HG02759 (cell line): ENCODE measurements around the gene POPDC2.

Experiments
- ATAC-seq: cut with Tn5 transposase; IDR thresholded peaks from one replicate; pipeline ENCODE4 v1.9.1; 2021; ENCODE audit warnings: mild to moderate bottlenecking, moderate library complexity; ENCODE audit not compliant: unreplicated experiment

The POPDC2 gene

GRCh38 chr3:119673875-119674274, 13.5 kb upstream of the POPDC2 start:
- ATAC-seq, result no peak

- no peak for ATAC-seq
These were observed 12.4 kb upstream of the POPDC2 start for GRCh38 chr3:119672776-119673175.

GRCh38 chr3:119669906-119670570, 9.6 kb upstream of the POPDC2 start:
- ATAC-seq, result no peak

GRCh38 chr3:119665954-119666559, 5.7 kb upstream of the POPDC2 start:
- no peak for ATAC-seq

GRCh38 chr3:119664850-119665379, 4.5 kb upstream of the POPDC2 start:
- ATAC-seq, result no peak

- no peak for ATAC-seq
These were observed 4.0 kb upstream of the POPDC2 start for GRCh38 chr3:119664370-119664769.

- no peak for ATAC-seq
These were observed 3.5 kb upstream of the POPDC2 start for GRCh38 chr3:119663885-119664284.

- ATAC-seq, result no peak
These were observed 2.4 kb upstream of the POPDC2 start for GRCh38 chr3:119662604-119663373.

GRCh38 chr3:119659606-119660291, 640 bp downstream of the POPDC2 start:
- no peak for ATAC-seq

- no peak for ATAC-seq
These were observed 1.4 kb downstream of the POPDC2 start for GRCh38 chr3:119658994-119659393.

- ATAC-seq, result no peak
These were observed 2.3 kb downstream of the POPDC2 start for GRCh38 chr3:119657887-119658702.

- no peak for ATAC-seq
These were observed 6.5 kb downstream of the POPDC2 start for GRCh38 chr3:119653876-119654275.

GRCh38 chr3:119652306-119653033, 7.9 kb downstream of the POPDC2 start:
- no peak for ATAC-seq

GRCh38 chr3:119649761-119650160, 10.6 kb downstream of the POPDC2 start:
- no peak for ATAC-seq

- no peak for ATAC-seq
These were observed 12.4 kb downstream of the POPDC2 start for GRCh38 chr3:119647843-119648575.

- no peak for ATAC-seq
These were observed 13.2 kb downstream of the POPDC2 start for GRCh38 chr3:119647171-119647570.

- no peak for ATAC-seq
These were observed 14.6 kb downstream of the POPDC2 start for GRCh38 chr3:119645813-119646212.

- no peak for ATAC-seq
These were observed 15.9 kb downstream of the POPDC2 start for GRCh38 chr3:119644481-119644880.

GRCh38 chr3:119643528-119643927, 16.9 kb downstream of the POPDC2 start:
- no peak for ATAC-seq
